Medulla oblongata (tissue), 1 donor: ENCODE data around the gene ADCY4.
A peak's percentile ranks its signal among the peaks of the same experiment; 100 is the strongest.
"Not testable (repeated sequence)": the region's sequence is repeated elsewhere in the genome, so short reads cannot be mapped to it uniquely, and the experiment has no call there.

Source experiments
- DNase-seq: peaks from one replicate; pipeline ENCODE4 v3.0.0-alpha.2; 2015; ENCODE audit errors: extremely low spot score

Gene ADCY4

DNA sequence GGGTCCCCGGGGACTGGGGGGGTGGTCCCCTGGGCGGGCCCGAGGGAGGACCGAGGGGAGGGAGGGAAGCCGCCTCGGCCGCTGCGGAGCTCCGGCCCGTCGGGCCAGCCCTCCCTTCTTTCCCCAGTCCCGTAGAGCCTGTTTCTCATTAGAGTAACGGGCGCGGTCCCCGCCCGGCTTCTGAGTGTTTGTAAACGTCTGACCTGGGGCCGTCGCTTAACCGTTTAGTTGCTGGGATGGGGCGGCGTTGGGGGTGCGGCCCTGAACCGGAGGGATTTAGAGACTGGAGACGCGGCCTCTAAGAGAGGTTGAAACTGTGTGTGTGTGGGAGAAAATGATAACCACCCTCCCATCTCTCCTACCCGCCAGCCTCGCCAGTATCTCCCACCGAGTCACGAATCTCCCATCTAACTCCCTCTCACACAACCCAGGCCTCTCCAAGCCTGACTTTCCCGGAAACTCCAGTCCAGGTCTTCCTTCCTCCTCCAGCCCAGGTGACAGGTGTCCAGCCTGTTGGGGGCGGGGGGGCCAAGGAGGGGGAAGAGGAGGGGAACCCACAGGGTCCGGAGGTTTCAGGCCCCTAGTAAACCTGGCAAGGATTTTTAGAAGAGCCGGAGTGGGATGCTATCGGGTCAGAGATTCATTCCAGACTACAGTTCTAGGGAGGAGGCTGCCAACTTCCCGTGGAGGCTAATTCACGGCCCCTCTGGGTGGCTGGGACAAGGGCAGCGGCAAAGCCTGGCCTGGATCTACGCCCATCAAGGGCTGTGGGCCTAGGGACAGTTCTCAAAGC lies 32.0 kb upstream of the ADCY4 start:
- DNase-seq: peak; percentile 63

DNA sequence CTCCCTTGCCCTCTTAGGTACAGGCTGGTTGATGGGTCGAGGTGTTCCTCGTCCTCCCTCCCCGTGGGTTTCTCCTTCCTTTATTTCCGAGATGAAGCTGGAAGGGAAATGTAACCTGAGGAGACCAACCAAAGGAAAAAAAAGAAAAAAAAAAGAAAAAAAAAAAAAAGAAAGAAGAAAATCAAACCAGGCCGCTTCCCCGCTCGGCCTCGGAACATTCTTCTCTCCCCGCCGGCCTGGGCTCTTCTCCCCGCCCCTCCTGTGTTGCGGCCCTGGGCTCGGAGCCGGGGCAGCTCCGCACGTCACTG lies 31.5 kb upstream of the ADCY4 start:
- DNase-seq: no peak

DNA sequence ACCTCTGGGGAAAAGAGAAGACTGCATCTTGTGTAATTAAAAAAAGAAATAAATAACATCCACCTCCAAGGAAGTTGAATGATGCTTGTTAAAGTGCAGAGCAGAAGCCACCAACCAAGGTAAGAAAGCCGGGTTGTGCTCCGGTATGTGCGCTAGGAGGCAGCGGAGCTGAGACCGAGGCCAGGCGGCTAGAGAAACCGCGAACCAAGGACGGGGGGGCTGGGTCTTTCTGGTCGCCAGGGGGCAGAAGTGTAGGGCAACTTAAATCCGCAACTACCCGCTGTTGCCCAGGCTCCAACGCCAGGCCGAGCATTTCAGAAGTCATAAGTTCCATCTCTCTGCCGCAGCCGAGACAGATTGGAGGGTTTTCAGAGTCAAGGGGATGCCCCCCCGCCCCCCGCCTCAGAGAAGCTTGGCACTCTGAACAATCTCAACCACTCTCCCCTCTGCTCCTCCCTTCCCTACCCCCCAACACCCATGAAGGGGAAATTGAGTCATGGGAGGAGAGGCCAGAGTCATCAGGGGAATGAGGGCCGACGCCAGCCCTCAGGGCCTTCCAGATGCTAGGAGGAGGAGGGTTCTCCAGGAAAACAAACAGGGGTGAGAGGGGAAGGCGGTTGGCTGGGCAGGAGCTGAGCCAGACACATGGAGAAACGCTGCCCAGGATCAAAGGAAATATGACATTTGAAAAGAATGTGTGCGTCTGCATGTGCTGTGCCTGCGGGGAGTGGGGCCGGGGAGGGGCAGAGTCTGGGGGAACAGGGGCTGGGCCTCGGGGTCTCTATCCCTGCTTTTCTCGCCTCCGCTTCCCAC lies 30.9 kb upstream of the ADCY4 start:
- peak; percentile 72 for DNase-seq

DNA sequence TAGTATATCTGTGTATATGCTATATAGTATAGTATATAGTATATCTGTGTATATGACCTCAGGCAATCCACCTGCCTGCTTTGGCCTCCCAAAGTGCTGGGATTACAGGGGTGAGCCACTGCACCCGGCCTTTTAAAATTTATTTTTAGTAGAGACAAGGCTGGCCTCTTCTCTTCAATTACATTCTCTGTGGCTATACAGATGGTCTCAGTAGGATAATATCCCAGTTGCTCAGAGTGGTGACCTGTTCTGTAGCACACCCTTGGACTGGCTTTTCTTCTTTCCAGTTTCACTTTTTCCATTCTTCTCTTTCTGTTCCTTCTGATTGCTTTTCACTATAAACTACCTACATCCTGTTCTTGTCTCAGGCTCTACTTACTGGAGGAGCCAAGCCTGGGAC lies 30.0 kb upstream of the ADCY4 start:
- DNase-seq: no peak

DNA sequence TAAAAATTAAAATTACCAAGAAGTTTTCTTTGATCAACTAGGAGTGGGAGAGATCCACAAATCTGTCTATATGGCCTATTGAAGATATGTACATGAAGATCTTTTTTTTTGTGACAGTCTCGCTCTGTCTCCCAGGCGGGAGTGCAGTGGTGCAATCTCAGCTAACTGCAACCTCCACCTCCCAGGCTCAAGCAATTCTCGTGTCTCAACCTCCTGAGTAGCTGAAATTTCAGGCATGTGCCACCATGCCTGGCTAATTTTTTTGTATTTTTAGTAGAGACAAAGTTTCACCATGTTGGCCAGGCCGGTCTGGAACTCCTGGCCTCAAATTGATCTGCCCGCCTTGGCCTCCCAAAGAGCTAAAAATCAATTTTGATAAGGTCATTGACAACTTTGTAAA lies 28.5 kb upstream of the ADCY4 start:
- no peak for DNase-seq

DNA sequence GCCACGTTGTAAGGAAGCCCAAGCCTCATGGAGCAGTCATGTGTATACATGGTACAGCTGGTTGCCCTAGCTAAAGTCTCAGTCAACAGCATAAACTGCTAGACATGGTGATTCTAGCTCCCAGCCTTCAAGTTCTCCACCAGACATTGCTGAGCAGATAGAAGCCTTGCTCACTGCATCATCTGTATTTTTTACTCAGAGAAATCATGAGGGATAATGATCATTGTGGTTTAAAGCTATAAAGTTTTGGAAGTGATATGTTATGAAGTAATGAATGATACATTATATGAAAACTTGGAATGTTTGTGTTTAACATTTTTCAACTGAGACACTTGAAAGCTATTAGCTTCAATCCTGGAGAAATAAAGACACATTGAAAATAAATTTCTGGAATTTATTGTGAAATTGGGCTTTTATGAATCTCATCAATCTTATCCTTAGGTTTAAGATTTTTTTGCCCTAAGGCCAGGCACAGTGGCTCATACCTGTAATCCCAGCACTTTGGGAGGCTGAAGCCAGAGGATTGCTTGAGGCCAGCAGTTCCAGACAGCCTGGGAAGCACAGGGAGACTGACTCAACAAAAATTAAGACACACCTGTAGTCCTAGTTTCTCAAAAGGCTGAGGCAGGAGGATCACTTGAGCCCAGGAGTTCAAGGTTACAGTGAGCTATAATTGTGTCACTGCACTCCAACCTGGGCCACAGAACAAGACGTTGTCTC lies 27.5 kb upstream of the ADCY4 start:
- DNase-seq: no peak

DNA sequence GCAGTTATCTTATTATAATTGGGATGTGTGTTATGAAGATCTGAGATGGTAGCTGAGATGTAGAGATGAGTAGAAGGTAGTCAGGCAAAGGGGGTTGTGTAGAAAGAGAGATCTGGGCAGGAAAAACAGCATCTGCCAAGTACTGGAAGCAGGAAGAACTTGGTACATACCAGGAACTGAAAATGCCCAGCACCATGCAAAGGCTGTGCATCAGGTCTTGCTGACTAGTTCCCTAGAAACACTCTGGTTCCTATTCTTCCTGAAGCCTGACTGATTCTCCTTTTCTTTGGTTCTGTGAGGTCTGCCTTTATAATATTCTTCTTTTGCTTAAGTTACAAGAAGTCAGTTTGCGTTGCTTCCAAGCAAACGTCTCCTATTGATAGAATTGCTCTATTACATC lies 26.5 kb upstream of the ADCY4 start:
- DNase-seq: peak; percentile 32

DNA sequence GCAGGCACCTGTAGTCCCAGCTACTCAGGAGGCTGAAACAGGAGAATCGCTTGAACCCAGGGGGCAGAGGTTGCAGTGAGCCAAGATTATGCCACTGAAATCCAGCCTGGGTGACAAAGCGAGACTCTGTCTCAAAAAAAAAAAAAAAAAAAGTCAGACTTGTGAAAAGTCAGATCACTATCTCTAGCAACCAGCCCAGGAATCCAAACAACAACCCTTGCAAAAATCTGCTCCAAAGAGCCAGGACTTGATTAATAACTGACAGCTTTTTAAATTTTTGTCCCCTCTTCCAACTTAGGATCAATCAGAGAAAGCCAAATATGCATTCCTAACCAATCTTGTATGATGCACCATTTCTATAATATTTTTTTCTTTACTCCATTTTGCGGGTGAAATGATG lies 25.4 kb upstream of the ADCY4 start:
- no peak for DNase-seq

DNA sequence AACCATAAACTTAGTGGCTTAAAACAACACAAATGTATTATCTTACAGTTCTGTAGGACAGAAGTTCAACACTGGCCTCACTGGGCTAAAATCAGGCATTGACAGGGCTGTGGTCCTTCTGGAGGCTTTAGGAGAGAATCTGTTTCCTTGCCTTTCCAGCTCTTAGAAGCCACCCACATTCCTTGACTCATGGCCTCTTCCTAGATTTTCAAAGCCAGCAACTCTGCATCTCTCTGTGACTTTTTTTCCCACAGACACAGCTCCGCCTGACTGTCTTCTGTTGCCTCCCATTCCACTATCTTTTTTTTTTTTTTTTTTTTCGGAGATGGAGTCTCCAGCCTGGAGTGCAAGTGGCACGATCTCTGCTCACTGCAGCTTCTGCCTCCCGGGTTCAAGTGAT lies 21.3 kb upstream of the ADCY4 start:
- no peak for DNase-seq

DNA sequence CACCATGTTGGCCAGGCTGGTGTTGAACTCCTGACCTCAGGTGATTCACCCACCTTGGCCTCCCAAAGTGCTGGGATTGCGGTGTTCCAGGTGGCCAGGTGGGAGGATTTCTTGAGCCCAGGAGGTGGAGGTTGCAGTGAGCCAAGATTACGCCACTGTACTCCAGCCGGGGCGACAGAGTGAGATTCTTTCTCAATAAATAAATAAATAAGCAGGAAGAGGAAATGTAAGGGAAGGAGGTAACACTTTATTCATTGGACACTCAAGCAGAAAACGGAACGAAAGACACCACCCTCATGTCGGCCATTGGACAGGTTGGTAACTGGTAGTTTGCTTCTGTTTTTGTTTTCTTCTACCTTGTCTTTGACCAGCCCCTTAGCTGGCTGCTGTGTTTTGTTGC lies 20.1 kb upstream of the ADCY4 start:
- no peak for DNase-seq

DNA sequence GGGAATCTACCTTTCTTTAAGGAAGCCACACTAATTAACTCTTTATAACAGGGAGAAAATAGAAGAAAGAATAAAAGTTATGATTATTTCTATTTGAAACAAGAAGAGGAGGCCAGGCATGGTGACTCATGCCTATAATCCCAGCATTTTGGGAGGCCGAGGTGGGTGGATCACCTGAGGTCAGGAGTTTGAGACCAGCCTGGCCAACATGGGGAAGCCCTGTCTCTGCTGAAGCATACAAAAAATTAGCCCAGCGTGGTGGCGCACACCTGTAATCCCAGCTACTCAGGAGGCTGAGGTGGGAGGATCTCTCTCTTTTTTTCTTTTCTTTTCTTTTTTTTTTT lies 19.6 kb upstream of the ADCY4 start:
- DNase-seq: not testable (repeated sequence)

DNA sequence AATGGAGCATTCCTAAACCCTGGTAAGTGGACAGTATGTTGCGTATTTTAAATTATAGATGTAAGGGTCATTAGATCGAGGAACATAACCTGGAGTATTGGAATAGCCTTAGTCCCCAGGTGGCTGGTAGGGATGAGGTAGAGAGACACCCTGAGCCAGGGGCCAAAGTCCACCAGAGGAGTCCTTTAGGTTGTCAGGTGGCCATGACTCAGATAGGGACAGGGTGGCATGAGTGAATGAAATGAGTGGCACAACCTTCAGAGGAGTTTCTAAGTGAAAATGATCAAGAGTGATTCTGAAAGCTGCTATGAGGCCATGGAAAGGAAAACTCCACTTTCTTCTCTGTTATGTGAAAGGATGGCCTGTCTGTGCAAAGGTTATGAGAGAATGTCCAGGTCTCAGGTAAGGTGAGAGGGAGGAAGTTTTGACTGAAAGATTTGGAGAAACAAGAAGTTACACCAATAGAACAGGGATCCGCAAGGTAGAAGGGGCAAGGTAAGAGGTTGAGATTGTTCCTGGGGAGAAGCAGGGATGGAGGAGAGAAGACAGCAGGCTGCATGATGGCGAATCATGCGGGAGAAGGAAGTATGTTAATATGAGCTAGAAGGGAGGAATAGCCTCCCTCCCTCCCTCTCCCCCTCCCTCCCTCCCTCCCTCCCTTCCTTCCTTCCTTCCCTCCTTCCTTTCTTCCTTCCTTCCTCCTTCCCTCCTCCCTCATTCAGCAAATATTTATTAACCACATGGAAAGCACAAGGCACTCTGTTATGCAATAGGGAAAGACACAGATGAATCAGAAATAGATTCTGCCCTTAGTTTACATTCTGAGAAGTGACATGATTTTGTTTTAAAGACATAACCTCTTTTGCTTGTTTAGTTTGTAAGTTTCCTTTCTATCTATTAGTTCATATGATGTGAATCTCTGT lies 18.9 kb upstream of the ADCY4 start:
- no peak for DNase-seq

DNA sequence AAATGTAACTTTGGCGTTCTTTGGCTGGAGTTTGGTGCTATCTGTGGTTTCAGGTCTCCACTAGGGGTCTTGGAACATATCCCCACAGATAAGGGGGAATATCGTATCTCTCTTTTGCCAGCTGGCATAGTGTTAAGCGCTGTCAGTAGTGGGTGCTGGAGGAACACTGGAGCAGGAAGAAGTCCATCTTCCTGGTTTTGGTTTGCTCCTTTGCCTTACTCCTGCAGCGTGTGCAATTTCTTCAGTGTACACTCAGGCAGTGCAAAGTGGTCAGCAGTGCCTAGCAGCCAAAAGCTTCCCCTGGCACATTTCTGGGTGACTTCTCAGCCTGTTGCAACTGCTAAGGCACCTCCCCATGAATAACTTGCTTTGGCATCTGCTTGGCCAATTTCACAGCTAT lies 16.6 kb upstream of the ADCY4 start:
- no peak for DNase-seq

DNA sequence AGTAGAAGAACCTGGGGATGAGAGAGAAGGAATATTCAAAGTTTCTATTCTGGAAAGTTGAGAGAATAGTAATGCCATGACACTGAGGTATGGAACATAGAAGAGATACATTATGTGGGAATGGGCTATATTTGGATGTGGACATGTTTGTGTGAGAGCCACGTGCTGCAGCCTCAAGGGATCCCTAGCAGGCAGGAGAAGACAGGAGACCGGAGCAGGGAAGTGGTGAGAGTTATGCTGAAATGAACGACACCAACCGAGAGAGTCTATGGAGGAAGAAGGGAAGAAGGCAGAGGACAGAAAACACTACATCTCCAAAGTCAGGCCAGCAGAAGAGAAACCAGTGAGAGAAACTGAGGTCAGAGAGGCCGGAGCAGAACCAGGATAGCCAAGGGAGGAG lies 14.9 kb upstream of the ADCY4 start:
- no peak for DNase-seq

DNA sequence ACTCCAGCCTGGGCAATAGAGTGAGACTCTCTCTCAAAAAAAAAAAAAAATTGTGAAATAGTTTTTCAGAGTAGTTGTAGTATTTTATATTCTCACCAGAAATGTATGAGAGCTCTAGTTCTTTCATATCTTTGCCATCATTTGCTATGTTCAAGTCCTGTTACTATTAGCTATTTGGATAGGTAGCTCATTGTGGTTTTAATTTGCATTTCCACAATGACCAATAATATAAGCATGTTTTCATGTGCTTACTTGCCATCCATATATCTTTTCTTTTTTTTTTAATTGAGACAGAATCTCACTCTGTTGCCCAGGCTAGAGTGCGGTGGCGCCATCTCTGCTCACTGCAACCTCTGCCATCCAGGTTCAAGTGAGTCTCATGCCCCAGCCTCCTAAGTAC lies 13.3 kb upstream of the ADCY4 start:
- DNase-seq: no peak

DNA sequence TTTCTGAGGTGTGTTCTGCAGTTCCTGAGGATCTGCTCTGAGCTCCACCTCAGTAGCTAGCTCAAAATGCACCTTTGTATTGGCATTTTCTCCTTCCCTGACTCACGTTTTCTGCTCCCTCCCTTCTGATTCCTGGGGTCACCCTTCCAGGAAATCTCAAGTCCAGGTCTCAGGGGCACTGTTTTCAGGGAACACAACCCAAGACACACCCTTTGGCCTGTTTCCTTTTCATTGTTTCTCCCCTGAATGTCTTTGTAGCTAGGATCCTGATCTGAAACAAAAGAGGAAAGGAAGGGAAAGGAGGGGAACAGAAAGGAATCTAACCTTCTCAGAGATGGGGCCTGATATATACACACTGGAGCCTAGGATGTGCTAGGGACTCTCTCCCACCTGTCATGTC lies 12.3 kb upstream of the ADCY4 start:
- DNase-seq: no peak

DNA sequence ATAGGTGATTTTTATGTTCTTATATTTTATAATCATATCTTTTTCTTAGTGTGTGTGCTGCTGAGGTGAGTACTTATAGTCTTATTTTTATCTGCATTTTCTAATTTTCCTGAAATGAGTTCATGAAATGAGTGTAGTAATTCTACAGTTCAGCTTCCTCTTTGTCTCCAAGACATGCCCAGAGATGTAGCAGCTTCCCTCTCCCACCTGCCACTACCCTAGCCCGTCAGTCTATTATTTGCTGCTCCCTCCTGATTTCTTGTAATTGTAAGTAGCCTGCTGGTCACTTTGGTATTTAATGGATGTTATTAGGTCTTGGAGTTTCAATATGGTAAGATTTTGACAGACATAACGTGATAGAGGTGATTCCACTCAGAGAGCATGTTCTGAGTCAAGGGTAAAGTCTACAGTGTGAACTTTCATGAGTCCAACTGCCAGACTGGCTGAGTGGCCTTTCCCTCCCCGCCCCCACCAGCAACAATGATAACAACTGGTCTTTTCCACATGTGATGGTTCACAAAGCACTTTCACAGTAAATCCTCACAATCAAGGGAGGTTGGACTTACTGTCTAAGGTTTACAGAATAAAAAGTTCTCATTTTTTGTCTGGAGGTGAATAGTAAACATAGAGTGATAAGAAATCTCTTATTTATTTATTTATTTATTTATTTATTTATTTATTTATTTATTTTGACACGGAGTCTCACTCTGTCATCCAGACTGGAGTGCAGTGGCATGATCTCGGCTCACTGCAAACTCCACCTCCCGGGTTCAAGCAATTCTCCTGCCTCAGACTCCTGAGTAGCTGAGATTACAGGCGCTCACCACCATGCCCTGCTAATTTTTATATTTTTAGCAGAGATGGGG lies 9.2 kb upstream of the ADCY4 start:
- DNase-seq: no peak

DNA sequence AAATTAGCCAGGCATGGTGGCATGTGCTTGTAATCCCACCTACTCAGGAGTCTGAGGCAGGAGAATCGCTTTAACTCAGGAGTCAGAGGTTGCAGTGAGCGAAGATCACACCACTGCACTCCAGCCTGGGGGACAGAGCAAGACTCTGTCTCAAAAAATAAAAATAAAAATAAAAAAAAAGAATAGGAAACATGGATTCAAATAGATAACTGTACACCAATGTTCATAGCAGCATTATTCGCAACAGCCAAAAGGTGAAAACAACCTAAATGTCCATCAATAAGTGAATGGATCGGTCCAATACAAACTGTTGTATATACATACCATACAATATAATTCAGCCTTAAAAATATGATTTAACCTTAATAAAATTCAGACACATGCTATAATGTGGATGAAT lies 8.0 kb upstream of the ADCY4 start:
- DNase-seq: no peak

DNA sequence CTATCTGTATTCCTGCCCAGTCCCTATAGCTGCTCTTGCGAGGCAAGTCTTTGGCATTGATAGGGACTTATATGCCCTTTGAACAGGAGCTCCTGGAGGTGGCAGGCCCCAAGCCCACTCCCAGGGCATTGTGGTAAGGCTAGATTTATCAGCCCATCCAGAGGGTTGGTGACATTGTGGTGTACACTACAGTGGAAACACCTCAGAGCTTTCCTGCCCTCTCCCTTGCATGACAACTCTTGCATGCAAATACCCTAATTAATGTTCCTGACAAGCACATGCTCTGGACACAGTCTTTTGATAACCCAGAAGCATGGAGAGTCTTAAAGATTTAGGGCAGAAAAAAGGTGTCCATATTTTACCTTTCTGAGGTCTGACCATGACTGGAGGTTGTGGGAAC lies 5.7 kb upstream of the ADCY4 start:
- no peak for DNase-seq

DNA sequence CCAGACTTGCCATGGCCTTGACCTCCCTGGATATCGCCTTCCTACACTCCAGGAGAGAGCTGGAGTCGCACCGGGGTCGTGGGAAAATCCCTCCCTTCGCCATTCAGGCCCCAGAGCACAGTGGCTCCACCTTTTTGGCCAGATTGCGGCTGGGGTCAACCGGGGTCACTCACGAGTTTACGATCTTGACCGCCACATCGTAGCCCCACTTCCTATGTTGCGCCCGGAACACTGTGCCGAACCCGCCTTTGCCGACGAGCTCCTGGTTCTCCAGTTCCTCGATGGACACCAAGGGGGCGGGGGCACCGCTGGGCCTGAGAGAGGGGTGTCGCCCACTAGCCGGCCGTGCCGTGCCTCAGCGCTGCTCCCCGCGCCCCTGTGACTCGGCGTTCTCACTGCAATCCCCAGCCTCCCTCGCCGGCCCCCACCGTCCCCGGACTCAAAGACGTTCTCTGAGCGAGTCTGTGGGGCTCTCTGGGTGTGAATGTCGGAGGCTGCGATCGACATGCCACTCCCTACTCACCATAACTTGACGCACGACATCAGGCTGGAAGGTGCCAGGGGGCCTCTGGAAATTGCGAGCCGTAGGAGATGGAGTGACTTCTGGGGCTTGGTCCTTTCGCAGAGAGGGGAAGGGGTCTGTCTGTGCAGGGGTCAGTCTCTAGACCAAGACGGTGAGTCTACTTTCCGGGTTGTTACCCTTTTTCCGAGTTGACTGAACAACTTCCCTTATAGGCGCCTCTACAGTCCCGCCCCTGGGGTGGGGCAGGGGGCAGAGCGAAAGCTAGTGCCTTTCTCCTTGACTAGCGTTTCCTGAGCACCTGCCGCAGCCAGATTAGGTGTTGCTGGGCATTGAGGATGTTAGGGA lies 4.6 kb upstream of the ADCY4 start, which contains the start of gene RIPK3:
Gene RIPK3 (minus strand): TSS at position 708 of the 868 bp plus-strand sequence. CDS start 165 bp downstream, at position 543.
- peak; percentile 38 for DNase-seq
